Endothelial cell of umbilical vein (primary cell): ENCODE data around the gene ST3GAL4. TPM values are rescaled to one million over a fixed set of nuclear protein-coding genes. Genes with fewer than 3 reads are reported as not detected.

Experiments used
- BruUV-seq: library from RNA; stranded (reverse); fragments of 400-500 nt; replicated peaks from 2 replicates; lab custom pipeline; 2021; lab: Mats Ljungman, UMichigan
- CTCF ChIA-PET: fragments of 300-600, 350-600 bp; sonication (Branson Sonifier 250); formaldehyde crosslinking; loops from one replicate; lab custom pipeline; 2021; ENCODE audit warnings: antibody characterized with exemption, inconsistent platforms; lab: Charles Lee
- POLR2A ChIA-PET: fragments of 300-600, 350-600 bp; sonication (Branson Sonifier 250); formaldehyde crosslinking; loops from one replicate; lab custom pipeline; 2021; ENCODE audit warnings: antibody characterized with exemption, inconsistent platforms; lab: Charles Lee
- DNase-seq: peaks from one replicate; pipeline ENCODE4 v3.0.0-alpha.2; 2011; ENCODE audit warnings: low read depth, low spot score
- FAIRE-seq: peaks from 2 replicates; lab custom pipeline; 2011; peaks lifted over from hg19 to GRCh38; lab: Jason Lieb, UNC
- H2AFZ ChIP-seq: 2 replicates; pipeline ENCODE4 v1.6.0; 2012; ENCODE audit warnings: low read depth, low read length, control low read depth, inconsistent platforms
- H3K27ac ChIP-seq: 2 replicates; pipeline ENCODE4 v1.5.1; 2011; ENCODE audit warnings: low read depth, mild to moderate bottlenecking, control low read depth, low read length, moderate library complexity; ENCODE audit not compliant: insufficient read depth
- H3K27me3 ChIP-seq, 2 experiments: 2 replicates each; pipeline versions ENCODE4 v1.6.0 to v1.6.1; 2011; ENCODE audit warnings: low read length in 2 of 2, mixed read lengths in 1 of 2; ENCODE audit not compliant: control insufficient read depth in 2 of 2, insufficient read depth in 2 of 2
- H3K36me3 ChIP-seq, 2 experiments: 2 replicates in 1 of 2; 3 replicates in 1 of 2; pipeline ENCODE4 v1.5.1; 2011; ENCODE audit warnings: low read length in 2 of 2, mild to moderate bottlenecking in 1 of 2, moderate library complexity in 1 of 2; ENCODE audit not compliant: control insufficient read depth in 2 of 2, insufficient read depth in 2 of 2; ENCODE audit errors: extremely low read depth in 1 of 2
- H3K4me1 ChIP-seq: 3 replicates; pipeline ENCODE4 v1.5.1; 2011; ENCODE audit warnings: mild to moderate bottlenecking, low read length; ENCODE audit not compliant: control insufficient read depth, insufficient read depth; ENCODE audit errors: extremely low read depth
- H3K4me2 ChIP-seq: 2 replicates; pipeline ENCODE4 v1.6.1; 2011; ENCODE audit warnings: low read length, control low read depth, mixed read lengths; ENCODE audit not compliant: insufficient read depth
- H3K4me3 ChIP-seq, 3 experiments: fragments of 200-600 bp in 1 of 3; sonication (generic), shearing (Covaris generic) in 1 of 3; replicated peaks in 1 of 3; 2 replicates each; pipeline ENCODE4 v1.5.1; 2011 to 2016; ENCODE audit warnings: control low read depth in 3 of 3, low read length in 3 of 3, mild to moderate bottlenecking in 2 of 3, inconsistent platforms in 1 of 3, low read depth in 1 of 3, moderate library complexity in 1 of 3; ENCODE audit not compliant: insufficient read depth in 1 of 3
- H3K79me2 ChIP-seq: 2 replicates; pipeline ENCODE4 v1.6.0; 2012; ENCODE audit warnings: low read length, inconsistent platforms; ENCODE audit not compliant: control insufficient read depth, insufficient read depth
- H3K9ac ChIP-seq: replicated peaks from 2 replicates; pipeline ENCODE3; 2011; ENCODE audit warnings: low read length, control low read depth; ENCODE audit not compliant: insufficient read depth; ENCODE audit errors: extremely low read depth
- H3K9me1 ChIP-seq: replicated peaks from 3 replicates; pipeline ENCODE4 v1.6.0; 2011; ENCODE audit warnings: mild to moderate bottlenecking, low read length; ENCODE audit not compliant: control insufficient read depth, insufficient read depth; ENCODE audit errors: extremely low read depth
- H3K9me3 ChIP-seq: replicated peaks from 2 replicates; pipeline ENCODE4 v1.5.1; 2012; ENCODE audit warnings: low read length, inconsistent platforms; ENCODE audit not compliant: control insufficient read depth, insufficient read depth
- H4K20me1 ChIP-seq: replicated peaks from 2 replicates; pipeline ENCODE3; 2011; ENCODE audit warnings: mild to moderate bottlenecking, low read length; ENCODE audit not compliant: control insufficient read depth, insufficient read depth; ENCODE audit errors: extremely low read depth
- CTCF ChIP-seq, 2 donors: IDR thresholded peaks; 1 replicate in 1 of 2; 2 replicates in 1 of 2; pipeline ENCODE4 v1.5.1; 2011; ENCODE audit warnings: low read length in 2 of 2, mild to moderate bottlenecking in 2 of 2, moderate library complexity in 2 of 2, control low read depth in 1 of 2, inconsistent platforms in 1 of 2, low read depth in 1 of 2; ENCODE audit not compliant: insufficient read depth in 1 of 2; ENCODE audit errors: extremely low read depth in 1 of 2
- EZH2 ChIP-seq: IDR thresholded peaks from 2 replicates; pipeline ENCODE4 v1.6.1; 2012; ENCODE audit warnings: borderline replicate concordance, low read depth, mild to moderate bottlenecking, moderate library complexity, low read length, inconsistent platforms; ENCODE audit not compliant: severe bottlenecking
- FOS ChIP-seq: IDR thresholded peaks from 2 replicates; pipeline ENCODE4 v1.6.1; 2011; ENCODE audit warnings: mild to moderate bottlenecking, low read length, moderate library complexity, borderline replicate concordance; ENCODE audit not compliant: insufficient read depth
- GATA2 ChIP-seq: IDR thresholded peaks from 2 replicates; pipeline ENCODE4 v1.7.0; 2011; ENCODE audit warnings: low read depth, mild to moderate bottlenecking, moderate library complexity, mixed read lengths, low read length; ENCODE audit not compliant: insufficient read length, insufficient read depth
- JUN ChIP-seq: IDR thresholded peaks from 2 replicates; pipeline ENCODE4 v1.6.1; 2011; ENCODE audit warnings: borderline replicate concordance, low read depth; ENCODE audit not compliant: insufficient read length, insufficient read depth
- MAX ChIP-seq: IDR thresholded peaks from 2 replicates; pipeline ENCODE4 v1.6.1; 2011; ENCODE audit not compliant: insufficient read depth, insufficient read length
- MYC ChIP-seq: IDR thresholded peaks from one replicate; pipeline ENCODE4 v1.6.1; 2011; ENCODE audit warnings: mild to moderate bottlenecking, low read depth, low read length
- POLR2A ChIP-seq: IDR thresholded peaks from 2 replicates; pipeline ENCODE4 v1.6.1; 2012; ENCODE audit warnings: low read depth, mild to moderate bottlenecking, control low read depth, low read length
- POLR2AphosphoS5 ChIP-seq: IDR thresholded peaks from 2 replicates; pipeline ENCODE4 v1.6.1; 2012; ENCODE audit warnings: low read depth, mild to moderate bottlenecking, control low read depth, low read length, moderate library complexity; ENCODE audit not compliant: insufficient read depth
- dilution Hi-C: fragments of 300-500 bp; cut with MboI; formaldehyde crosslinking; loops from one replicate; pipeline ENCODE4 v1.15.0; 2019; ENCODE audit warnings: low sequenced_read_pairs; ENCODE audit not compliant: extremely low pct_ligation_motif_present
- intact Hi-C: fragments of 100-400 bp; cut with micrococcal nuclease; formaldehyde crosslinking; loops from one replicate; pipeline ENCODE4 v1.10.0; 2022
- polyA plus RNA-seq, 4 experiments: library from polyadenylated mRNA; depleted of rRNA in 3 of 4; stranded (reverse) in 3 of 4; unstranded in 1 of 4; fragments of >200 nt; gene quantifications; 2 replicates each; pipeline versions ENCODE4 v1.2.1 to v1.2.3, GENCODE V29; 2011 to 2012; ENCODE audit warnings: missing spikeins in 1 of 4
- total RNA-seq: library from RNA; stranded (reverse); gene quantifications from 2 replicates; pipeline ENCODE4 v1.2.3, GENCODE V29; 2021

The ST3GAL4 gene
- total and polyA plus RNA-seq, 2 donors (not counting 3 experiments of a cell fraction or from before 2014, with no cell fraction given) = 17.7 to 19.4 TPM

GRCh38 chr11:126358763-126359160 lies 3.3 kb downstream of the ST3GAL4 start:
- FAIRE-seq (no peak), DNase-seq (no peak)
- BruUV-seq = no TSS peak
- H3K27ac ChIP-seq = no peak overlapping the region
- POLR2A ChIA-PET = no interaction called here
- H3K9me1 ChIP-seq = no peaks in the 10 kb centered on the region
- dilution Hi-C loops (no loop called here), intact Hi-C loops (no loop called here)
- CTCF ChIA-PET = interaction anchor here (0.9 to 3.1 kb wide), 5 partner anchors 33 to 122 kb away, joined by 3 to 14 read pairs (median 4); no protein-coding TSS in a partner anchor
- no peaks in the 10 kb centered on the region for H4K20me1 ChIP-seq
- peaks cover 16% of the 10 kb centered on the region for H3K4me1 ChIP-seq
- no peak overlapping the region for H3K4me2 ChIP-seq
- H3K79me2 ChIP-seq = peaks cover 12% of the 10 kb centered on the region
- no peaks in the 10 kb centered on the region for H3K36me3 ChIP-seq
- no peak overlapping the region for H3K9ac ChIP-seq
- TF ChIP-seq MYC (no peak), EZH2 (no peak), POLR2A (no peak), MAX (no peak), POLR2AphosphoS5 (no peak), CTCF (IDR thresholded peaks at IDR 0.05; ENCODE audit: extremely low read depth in 1 of 2, insufficient read depth in 1 of 2, low read depth in 1 of 2, low read length in 2 of 2) (no peak), FOS (no peak), GATA2 (no peak), JUN (no peak)
- no peaks in the 10 kb centered on the region for H3K9me3 ChIP-seq
- H3K27me3 ChIP-seq = no peaks in the 10 kb centered on the region
- no peak overlapping the region for H2AFZ ChIP-seq
- no peak overlapping the region for H3K4me3 ChIP-seq
